Adipose tissue (tissue), 3 donors: Measurements from ENCODE around the gene ID4. TPM values are rescaled to one million over a fixed set of nuclear protein-coding genes. Genes with fewer than 3 reads are reported as not detected.

Source experiments
- H3K27ac ChIP-seq: one replicate; pipeline ENCODE4 v1.5.1; 2013; ENCODE audit warnings: low read depth, low read length
- WGBS, 3 donors: extraction: QIAGEN DNeasy Blood & Tissue Kit; methylation state at CpG; one replicate each; pipeline ENCODE4 v1.1.7; 2013; 5-methylcytosine and 5-hydroxymethylcytosine counted together
- polyA plus RNA-seq, 3 donors: library from polyadenylated mRNA; stranded (reverse); fragments of 200-250 nt; gene quantifications; one replicate each; pipeline ENCODE4 v1.2.3, GENCODE V29; 2013
- donor health status: healthy with polysubstance abuse.
- donor health status: Bipolar disorder and iron deficiency.
- donor health status: healthy.

The ID4 gene
- polyA plus RNA-seq, 3 donors: 19.2 to 86.0 (median 34.0) TPM

DNA sequence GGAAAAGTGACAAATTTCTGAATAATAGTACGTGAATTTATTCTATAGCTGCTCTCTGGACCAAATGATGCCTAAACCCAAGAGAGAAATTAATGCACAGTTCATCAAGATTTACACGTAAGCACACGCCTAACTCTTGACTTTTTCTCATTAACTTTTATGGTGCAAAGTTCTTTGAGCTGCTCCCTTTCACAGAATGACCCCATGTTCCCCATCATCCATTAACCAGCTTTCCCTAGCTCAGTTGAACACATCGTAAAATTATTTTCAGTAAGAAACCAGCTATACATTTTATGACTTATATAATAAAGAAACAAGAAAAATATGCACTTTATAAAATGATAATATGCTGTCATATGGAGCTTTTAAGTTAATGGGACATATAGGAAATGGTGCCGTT is 54.3 kb downstream of the ID4 start:
- no peak overlapping the region for H3K27ac ChIP-seq
- WGBS, 3 donors: 82 to 89% (median 87%) methylated on average over 5 of the region's 5 CpGs
